Transverse colon (tissue), 4 donors: Measurements from ENCODE around the gene SHQ1. TPM values are rescaled to one million over a fixed set of nuclear protein-coding genes. Genes with fewer than 3 reads are reported as not detected.

Experiments used
- DNase-seq: peaks from one replicate; pipeline ENCODE4 v3.0.0-alpha.2; 2019
- H3K27ac ChIP-seq, 4 donors: fragments of 200-600 bp; sonication (generic); 2 replicates each; pipeline ENCODE4 v1.5.1; 2016 to 2018; ENCODE audit warnings: inconsistent platforms in 4 of 4
- H3K27me3 ChIP-seq: fragments of 200-600 bp; sonication (generic); 2 replicates; pipeline ENCODE4 v1.5.1; 2017; ENCODE audit warnings: inconsistent platforms
- H3K36me3 ChIP-seq, 4 donors: fragments of 200-600 bp; sonication (generic); 2 replicates each; pipeline ENCODE4 v1.5.1; 2017 to 2019; ENCODE audit warnings: inconsistent platforms in 4 of 4
- H3K4me1 ChIP-seq, 4 donors: fragments of 200-600 bp; sonication (generic); 2 replicates each; pipeline ENCODE4 v1.5.1; 2017 to 2020; ENCODE audit warnings: inconsistent platforms in 4 of 4
- H3K4me3 ChIP-seq, 4 donors: fragments of 200-600 bp; sonication (generic); 1 replicate in 1 of 4; 2 replicates in 3 of 4; pipeline versions ENCODE4 v1.5.1 to v1.6.1; 2017 to 2019; ENCODE audit warnings: inconsistent platforms in 4 of 4
- H3K9me3 ChIP-seq, 2 donors: fragments of 200-600 bp; sonication (generic); 2 replicates each; pipeline ENCODE4 v1.5.1; 2017 to 2019; ENCODE audit warnings: inconsistent platforms in 2 of 2
- EP300 ChIP-seq: sonication (generic); formaldehyde crosslinking; IDR thresholded peaks from one replicate; pipeline ENCODE4 v1.6.1; 2017; ENCODE audit warnings: antibody characterized with exemption, low read depth
- POLR2A ChIP-seq: fragments of 450-650 bp; IDR thresholded peaks from one replicate; pipeline ENCODE4 v1.6.1; 2016; ENCODE audit warnings: antibody characterized with exemption, mild to moderate bottlenecking, moderate library complexity
- POLR2AphosphoS5 ChIP-seq, 3 donors: sonication (generic); formaldehyde crosslinking; IDR thresholded peaks; one replicate each; pipeline ENCODE4 v1.6.1; 2016; ENCODE audit warnings: antibody characterized with exemption in 3 of 3
- WGBS, 2 donors: methylation state at CpG; one replicate each; pipeline ENCODE4 v1.1.5; 2018; ENCODE audit warnings: low coverage in 1 of 2; 5-methylcytosine and 5-hydroxymethylcytosine counted together
- in situ Hi-C, 4 donors: fragments of 200-750 bp; cut with MboI; loops; one replicate each; pipeline versions ENCODE4 v1.15.0 to v1.15.1; 2017; ENCODE audit warnings: low sequenced_read_pairs in 3 of 4, low pct_ligation_motif_present in 1 of 4, low pct_unique_long_range_greater_than_20kb in 1 of 4
- intact Hi-C: fragments of 100-400 bp; cut with DNase I; formaldehyde crosslinking; loops from one replicate; pipeline ENCODE4 v1.15.1; 2023; ENCODE audit warnings: low total_unique reads
- total RNA-seq, 4 donors: library from RNA; depleted of rRNA; stranded (reverse); fragments of >200 nt; gene quantifications; one replicate each; pipeline ENCODE4 v1.1.0, GENCODE V29; 2016
- TF ChIP-seq, protein P1 (sequence below), 5 experiments: fragments of 200-600 bp in 3 of 5; fragments of 450-650 bp in 2 of 5; sonication (generic) in 3 of 5; IDR thresholded peaks; 1 replicate in 2 of 5; 2 replicates in 3 of 5; pipeline ENCODE4 v1.5.1; 2016 to 2017; ENCODE audit warnings: antibody characterized with exemption in 5 of 5, inconsistent platforms in 3 of 5, mild to moderate bottlenecking in 2 of 5, moderate library complexity in 1 of 5

The SHQ1 gene
- total RNA-seq, 4 donors from 2014 or later = 4.9 to 21.3 (median 13.1) TPM

DNA sequence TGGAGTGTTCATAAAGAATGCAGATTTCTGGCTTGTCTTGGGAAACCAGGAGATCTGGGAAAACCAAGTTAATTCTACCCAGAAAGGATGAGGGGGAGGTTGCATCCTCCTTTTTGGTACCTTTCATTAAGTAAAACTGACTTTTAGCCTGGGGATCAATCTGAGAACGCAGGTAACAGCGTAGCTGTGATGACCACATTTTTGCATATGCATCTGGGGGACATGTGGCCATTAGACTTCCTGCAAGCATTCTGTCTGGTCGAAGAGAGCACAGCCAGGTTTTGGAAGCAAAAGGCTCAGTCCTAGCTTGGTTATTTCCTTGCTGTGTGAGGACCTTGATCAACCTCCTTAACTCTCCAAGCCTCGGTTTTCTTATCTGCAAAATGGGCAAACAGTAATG lies 145.2 kb downstream of the SHQ1 start:
- Histone ChIP-seq H3K4me3 (no peak overlapping the region), H3K27me3 (no peaks in the 10 kb centered on the region), H3K9me3 (no peaks in the 10 kb centered on the region), H3K4me1 (peaks cover 0 to 2% (median 0%) of the 10 kb centered on the region in 4 donors), H3K27ac (no peak overlapping the region), H3K36me3 (no peaks in the 10 kb centered on the region)
- 83 to 88% methylated on average over 2 to 4 of the region's 4 CpGs for WGBS, 2 donors
- in situ Hi-C loops = no loop called here
- intact Hi-C loops = no loop called here
- no peak for DNase-seq
- no peak for TF ChIP-seq EP300
- TF ChIP-seq, protein P1, sequence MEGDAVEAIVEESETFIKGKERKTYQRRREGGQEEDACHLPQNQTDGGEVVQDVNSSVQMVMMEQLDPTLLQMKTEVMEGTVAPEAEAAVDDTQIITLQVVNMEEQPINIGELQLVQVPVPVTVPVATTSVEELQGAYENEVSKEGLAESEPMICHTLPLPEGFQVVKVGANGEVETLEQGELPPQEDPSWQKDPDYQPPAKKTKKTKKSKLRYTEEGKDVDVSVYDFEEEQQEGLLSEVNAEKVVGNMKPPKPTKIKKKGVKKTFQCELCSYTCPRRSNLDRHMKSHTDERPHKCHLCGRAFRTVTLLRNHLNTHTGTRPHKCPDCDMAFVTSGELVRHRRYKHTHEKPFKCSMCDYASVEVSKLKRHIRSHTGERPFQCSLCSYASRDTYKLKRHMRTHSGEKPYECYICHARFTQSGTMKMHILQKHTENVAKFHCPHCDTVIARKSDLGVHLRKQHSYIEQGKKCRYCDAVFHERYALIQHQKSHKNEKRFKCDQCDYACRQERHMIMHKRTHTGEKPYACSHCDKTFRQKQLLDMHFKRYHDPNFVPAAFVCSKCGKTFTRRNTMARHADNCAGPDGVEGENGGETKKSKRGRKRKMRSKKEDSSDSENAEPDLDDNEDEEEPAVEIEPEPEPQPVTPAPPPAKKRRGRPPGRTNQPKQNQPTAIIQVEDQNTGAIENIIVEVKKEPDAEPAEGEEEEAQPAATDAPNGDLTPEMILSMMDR (IDR thresholded peaks at IDR 0.05) = no peak
- TF ChIP-seq POLR2A = no peak
- TF ChIP-seq POLR2AphosphoS5 (IDR thresholded peaks at IDR 0.05) = no peak

DNA sequence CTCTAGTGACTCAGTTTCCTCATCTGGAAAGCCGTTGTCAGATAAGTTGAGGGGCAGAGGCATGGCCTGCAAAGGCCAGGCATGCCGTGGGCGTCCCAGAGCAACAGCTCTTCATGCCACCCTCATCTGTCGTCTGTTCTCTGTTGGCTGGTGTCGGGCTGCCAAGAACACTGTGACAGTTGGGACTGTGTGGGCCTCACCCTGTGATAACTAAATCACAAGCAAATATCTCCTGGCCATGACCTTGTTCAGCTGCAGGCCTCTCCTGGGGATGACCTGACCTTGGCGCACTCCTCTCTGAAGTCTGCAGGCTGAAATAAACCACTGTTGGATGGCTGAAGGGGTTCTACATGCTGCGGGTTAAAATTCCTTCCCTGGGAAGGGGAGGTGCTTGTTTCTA lies 145.9 kb downstream of the SHQ1 start:
- 92 to 100% methylated on average over 1 to 5 of the region's 7 CpGs for WGBS, 2 donors
- Histone ChIP-seq H3K27me3 (no peaks in the 10 kb centered on the region), H3K36me3 (no peaks in the 10 kb centered on the region), H3K9me3 (no peaks in the 10 kb centered on the region), H3K27ac (no peak overlapping the region), H3K4me1 (peaks cover 0 to 4% (median 0%) of the 10 kb centered on the region in 4 donors), H3K4me3 (no peak overlapping the region)
- TF ChIP-seq, protein P1 (IDR thresholded peaks at IDR 0.05) = no peak
- no peak for TF ChIP-seq POLR2A
- TF ChIP-seq EP300 = no peak
- TF ChIP-seq POLR2AphosphoS5 (IDR thresholded peaks at IDR 0.05) = no peak
- intact Hi-C loops = no loop called here
- in situ Hi-C loops = no loop called here
- no peak for DNase-seq

DNA sequence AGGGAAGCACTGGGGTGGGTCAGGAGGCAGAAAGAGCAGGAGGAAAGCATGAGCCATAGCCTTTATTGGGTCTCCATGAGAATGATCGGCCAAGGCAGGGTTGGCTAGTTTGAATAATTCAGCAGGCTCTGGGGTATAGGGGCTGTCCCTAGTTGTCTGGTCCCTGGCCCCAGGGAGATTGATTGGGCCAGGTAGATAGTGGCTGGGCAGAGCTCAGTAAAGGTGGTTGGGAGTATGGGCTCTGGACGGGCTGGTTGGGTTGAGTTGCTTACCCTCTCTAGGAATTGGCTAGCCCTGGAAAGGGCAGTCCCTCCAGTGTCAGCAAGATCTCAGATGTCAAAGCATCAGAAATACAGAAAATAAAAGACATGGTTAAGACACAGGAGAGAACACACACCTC lies 148.1 kb downstream of the SHQ1 start:
- H3K27ac ChIP-seq = no peak overlapping the region
- DNase-seq = no peak
- H3K9me3 ChIP-seq = no peaks in the 10 kb centered on the region
- 83% methylated on average over 2 of the region's 2 CpGs; no CpG with 5 or more reads in 1 of the 2 donors for WGBS, 2 donors
- intact Hi-C loops = no loop called here
- H3K4me1 ChIP-seq = peaks cover 0 to 4% (median 0%) of the 10 kb centered on the region in 4 donors
- in situ Hi-C loops = no loop called here
- no peaks in the 10 kb centered on the region for H3K27me3 ChIP-seq
- TF ChIP-seq, protein P1 (IDR thresholded peaks at IDR 0.05) = no peak
- no peak for TF ChIP-seq POLR2AphosphoS5 (IDR thresholded peaks at IDR 0.05)
- TF ChIP-seq EP300 = no peak
- TF ChIP-seq POLR2A = no peak
- no peaks in the 10 kb centered on the region for H3K36me3 ChIP-seq
- no peak overlapping the region for H3K4me3 ChIP-seq

DNA sequence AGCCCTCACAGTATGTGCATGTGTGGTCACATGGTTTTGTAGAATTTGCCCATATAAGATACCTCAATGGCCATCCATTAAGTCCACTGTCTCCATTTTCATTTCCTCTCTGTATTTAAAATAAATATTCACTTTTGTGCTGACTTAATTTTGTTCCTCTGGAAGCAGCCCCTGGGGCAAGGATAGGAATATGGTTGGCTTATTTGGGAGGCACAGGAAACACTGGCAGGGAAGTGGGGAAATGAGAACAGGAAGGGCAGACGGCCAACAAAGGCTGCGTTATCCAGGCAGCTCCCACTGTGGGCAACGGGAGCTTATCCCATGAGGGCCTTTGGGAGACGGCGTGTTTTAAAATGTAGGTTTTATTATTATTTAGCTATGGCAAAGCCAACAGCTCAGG lies 148.6 kb downstream of the SHQ1 start:
- WGBS, 2 donors = 52 to 71% methylated on average over 5 of the region's 5 CpGs
- TF ChIP-seq, protein P1 (IDR thresholded peaks at IDR 0.05) = no peak
- no peak for TF ChIP-seq POLR2AphosphoS5 (IDR thresholded peaks at IDR 0.05)
- TF ChIP-seq EP300 = no peak
- TF ChIP-seq POLR2A = no peak
- intact Hi-C loops = no loop called here
- H3K27ac ChIP-seq = no peak overlapping the region
- DNase-seq = no peak
- H3K4me1 ChIP-seq = peaks cover 0 to 4% (median 1%) of the 10 kb centered on the region in 4 donors
- no peaks in the 10 kb centered on the region for H3K27me3 ChIP-seq
- H3K4me3 ChIP-seq = no peak overlapping the region
- no peaks in the 10 kb centered on the region for H3K36me3 ChIP-seq
- H3K9me3 ChIP-seq = no peaks in the 10 kb centered on the region
- in situ Hi-C loops = no loop called here

Other genes with a start within 250 kb of the SHQ1 start
- gene GXYLT2, start 39.6 kb upstream of the SHQ1 start, total RNA-seq = 10 to 100 TPM in 2 of 4 donors, 1 to 10 TPM in 2; 1.5 to 12.5 (median 7.5) TPM
- gene PPP4R2, start 148.4 kb upstream of the SHQ1 start, total RNA-seq = 10 to 100 TPM; 14.5 to 55.6 (median 36.9) TPM
- gene EBLN2, start 213.2 kb upstream of the SHQ1 start, total RNA-seq = 10 to 100 TPM in 3 of 4 donors, 1 to 10 TPM in 1; 4.5 to 19.4 (median 13.7) TPM